Measurements from ENCODE around the gene UGT2B17.
"Not testable (repeated sequence)": the region's sequence is repeated elsewhere in the genome, so short reads cannot be mapped to it uniquely, and the experiment has no call there.

The UGT2B17 gene

DNA sequence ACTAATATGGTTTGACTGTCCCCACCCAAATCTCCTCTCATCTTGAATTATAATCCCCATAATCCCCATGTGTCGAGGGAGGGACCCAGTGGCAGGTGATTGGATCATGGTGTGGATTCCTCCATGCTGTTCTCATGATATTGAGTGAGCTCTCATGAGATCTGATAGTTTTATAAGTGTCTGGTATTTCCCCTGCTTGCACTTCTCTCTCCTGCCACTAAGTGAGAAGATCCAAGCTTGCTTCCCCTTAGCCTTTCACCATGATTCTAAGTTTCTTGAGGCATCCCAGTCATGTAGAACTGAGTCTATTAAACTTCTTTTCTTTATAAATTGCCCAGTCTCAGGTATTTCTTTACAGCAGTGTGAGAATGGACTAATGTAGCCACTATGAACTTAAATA is 9.8 kb downstream of the UGT2B17 start:
- H3K4me3 ChIP-seq (ENCODE audit: low read length); H3K9ac ChIP-seq (ENCODE audit: low read length); H3K27ac ChIP-seq (ENCODE audit: low read length); H3K4me2 ChIP-seq (ENCODE audit: low read length); H4K20me1 ChIP-seq (ENCODE audit: insufficient read depth, low read length); H3K9me3 ChIP-seq (ENCODE audit: insufficient read depth, low read length); H3K79me2 ChIP-seq (ENCODE audit: low read length); H3K36me3 ChIP-seq (replicated peaks; ENCODE audit: low read depth, low read length); H3K27me3 ChIP-seq (ENCODE audit: low read depth, low read length); H2AFZ ChIP-seq (ENCODE audit: low read depth, low read length); H3K4me1 ChIP-seq (ENCODE audit: low read length): not testable (repeated sequence)

DNA sequence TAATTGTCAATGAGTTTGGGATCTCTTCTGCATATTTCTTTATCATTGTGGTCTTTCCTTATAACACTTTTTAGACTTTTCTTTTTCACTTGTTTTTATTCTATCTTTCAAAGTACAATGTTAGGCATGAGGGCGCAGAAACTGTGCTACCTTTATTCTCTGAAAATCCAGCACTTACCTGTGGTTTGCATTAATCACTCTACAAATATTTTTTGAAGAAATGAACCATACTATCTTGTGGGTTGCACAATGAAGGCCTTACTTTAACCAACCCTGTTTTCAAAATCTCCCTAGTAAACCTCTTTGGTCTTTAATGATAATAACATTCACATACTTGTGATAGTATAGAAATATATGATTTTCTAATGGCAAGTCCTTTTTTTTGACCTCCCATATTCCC is 11.0 kb downstream of the UGT2B17 start:
- H3K27ac ChIP-seq (ENCODE audit: low read length); H3K36me3 ChIP-seq (replicated peaks; ENCODE audit: low read depth, low read length); H2AFZ ChIP-seq (ENCODE audit: low read depth, low read length); H3K4me1 ChIP-seq (ENCODE audit: low read length); H3K27me3 ChIP-seq (ENCODE audit: low read depth, low read length); H3K4me3 ChIP-seq (ENCODE audit: low read length); H3K9me3 ChIP-seq (ENCODE audit: insufficient read depth, low read length); H3K9ac ChIP-seq (ENCODE audit: low read length); H4K20me1 ChIP-seq (ENCODE audit: insufficient read depth, low read length); H3K4me2 ChIP-seq (ENCODE audit: low read length); H3K79me2 ChIP-seq (ENCODE audit: low read length): not testable (repeated sequence)

DNA sequence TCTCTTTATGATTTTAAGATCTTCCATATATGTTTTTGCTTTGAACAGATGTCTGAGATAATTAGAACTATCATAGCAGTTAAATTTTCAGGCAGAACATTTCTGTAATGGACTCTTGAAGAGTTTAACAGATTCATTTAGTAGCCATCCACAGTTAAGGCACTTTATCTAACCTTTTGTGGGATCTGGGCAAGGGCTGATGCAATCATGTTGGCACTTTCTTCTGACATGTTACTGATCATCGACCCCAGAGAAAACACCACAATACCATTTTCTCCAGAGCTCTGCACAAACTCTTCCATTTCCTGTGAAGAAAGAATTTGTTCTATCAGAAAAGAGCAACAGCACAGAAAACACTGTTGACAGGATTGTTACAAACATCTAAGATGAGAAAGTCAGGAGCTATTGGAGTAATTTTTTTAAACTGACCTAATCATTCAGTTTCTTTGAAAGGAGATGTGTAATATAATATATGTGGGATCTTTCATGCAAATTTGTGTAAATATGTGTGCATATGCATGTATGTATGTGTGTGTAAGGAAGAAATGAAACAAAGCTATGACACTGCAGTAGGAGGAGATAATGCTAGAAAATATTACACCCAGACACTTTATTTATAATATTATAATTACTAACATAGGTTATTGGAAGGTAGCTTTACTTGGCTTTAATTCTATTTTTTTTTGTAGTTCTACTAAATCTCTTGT is 15.6 kb downstream of the UGT2B17 start:
- H3K4me1 ChIP-seq (ENCODE audit: low read length), result not testable (repeated sequence)

DNA sequence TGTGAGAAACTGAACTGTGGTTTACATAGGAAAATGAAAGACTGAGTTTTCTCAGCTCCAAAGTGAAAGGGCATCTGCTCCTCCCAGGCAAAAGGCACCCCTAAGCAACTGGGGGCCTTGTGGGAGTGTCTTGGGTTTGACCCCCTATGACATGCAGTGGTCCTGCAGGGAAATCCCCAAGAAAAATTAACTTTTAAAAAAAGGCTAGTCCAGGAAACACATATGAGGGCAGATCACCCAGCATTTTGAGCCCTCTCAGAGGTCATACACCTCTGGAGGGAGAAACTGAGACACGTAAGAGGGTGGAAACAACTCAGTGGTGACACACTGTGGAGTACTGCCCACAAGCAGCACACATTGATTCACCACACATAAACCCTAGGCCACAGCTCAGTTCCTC is 22.3 kb downstream of the UGT2B17 start:
- not testable (repeated sequence) for H3K9me3 ChIP-seq (ENCODE audit: insufficient read depth, low read length); H3K4me1 ChIP-seq (ENCODE audit: low read length); H3K4me3 ChIP-seq (ENCODE audit: low read length); H2AFZ ChIP-seq (ENCODE audit: low read depth, low read length); H3K4me2 ChIP-seq (ENCODE audit: low read length); H3K27ac ChIP-seq (ENCODE audit: low read length); H3K9ac ChIP-seq (ENCODE audit: low read length); H3K27me3 ChIP-seq (ENCODE audit: low read depth, low read length); H4K20me1 ChIP-seq (ENCODE audit: insufficient read depth, low read length); H3K36me3 ChIP-seq (replicated peaks; ENCODE audit: low read depth, low read length); H3K79me2 ChIP-seq (ENCODE audit: low read length)

More for the DNA sequence above, 15.6 kb downstream of the UGT2B17 start:
- not testable (repeated sequence) for H3K27me3 ChIP-seq (ENCODE audit: low read depth, low read length); H3K9ac ChIP-seq (ENCODE audit: low read length); H3K9me3 ChIP-seq (ENCODE audit: insufficient read depth, low read length); H3K4me3 ChIP-seq (ENCODE audit: low read length); H3K36me3 ChIP-seq (replicated peaks; ENCODE audit: low read depth, low read length); H3K27ac ChIP-seq (ENCODE audit: low read length); H3K79me2 ChIP-seq (ENCODE audit: low read length); H4K20me1 ChIP-seq (ENCODE audit: insufficient read depth, low read length); H2AFZ ChIP-seq (ENCODE audit: low read depth, low read length); H3K4me2 ChIP-seq (ENCODE audit: low read length)

DNA sequence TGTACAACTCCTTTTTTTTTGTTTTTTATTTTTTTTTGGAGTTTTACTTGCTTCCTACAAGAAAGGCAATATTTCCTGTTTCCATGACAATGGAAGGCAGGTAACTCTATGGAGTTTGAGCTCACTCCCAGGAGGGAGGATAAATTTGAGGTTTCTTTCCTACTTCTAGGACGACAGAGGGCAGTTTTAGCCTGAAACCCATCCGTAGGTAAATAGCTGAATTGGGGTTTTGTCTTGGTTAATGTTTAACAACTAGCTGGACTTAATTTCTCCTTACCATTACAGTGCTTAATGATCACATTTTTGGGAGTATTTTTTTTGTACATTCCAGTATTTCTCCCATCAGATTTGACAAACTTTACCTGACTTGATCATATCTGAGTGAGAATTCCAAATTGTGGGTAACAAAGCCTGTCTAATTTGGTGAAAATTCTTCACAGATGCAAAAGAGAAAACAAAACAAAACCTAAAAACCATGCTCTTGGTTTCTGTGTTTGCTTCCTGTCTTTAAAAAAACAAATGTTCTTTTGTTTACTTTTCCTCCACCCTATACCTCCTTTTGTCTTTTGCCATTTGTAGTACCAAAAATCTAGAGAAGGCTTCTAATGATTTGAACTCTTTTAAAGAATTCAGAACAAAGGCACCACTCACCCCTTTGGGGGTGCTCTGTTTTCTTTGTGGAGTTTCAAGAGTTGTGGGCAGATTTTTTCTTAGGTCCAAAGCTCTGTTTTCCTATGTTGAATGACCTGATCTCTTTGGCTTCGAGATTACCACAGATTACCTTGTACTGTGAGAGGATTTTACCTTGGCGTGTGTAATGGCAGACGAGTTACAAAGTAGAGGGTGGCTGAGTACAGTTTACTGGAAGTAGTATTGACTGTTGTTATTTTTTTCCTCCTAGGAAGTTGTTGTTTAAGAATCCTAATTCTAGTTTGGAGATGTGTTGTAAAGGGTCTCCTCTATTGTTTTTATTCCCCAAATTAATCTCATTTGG is 23.0 kb downstream of the UGT2B17 start:
- not testable (repeated sequence) for H3K27ac ChIP-seq (ENCODE audit: low read length); H3K79me2 ChIP-seq (ENCODE audit: low read length); H3K9me3 ChIP-seq (ENCODE audit: insufficient read depth, low read length); H3K4me2 ChIP-seq (ENCODE audit: low read length); H3K4me3 ChIP-seq (ENCODE audit: low read length); H3K27me3 ChIP-seq (ENCODE audit: low read depth, low read length); H2AFZ ChIP-seq (ENCODE audit: low read depth, low read length); H3K9ac ChIP-seq (ENCODE audit: low read length); H3K36me3 ChIP-seq (replicated peaks; ENCODE audit: low read depth, low read length); H3K4me1 ChIP-seq (ENCODE audit: low read length); H4K20me1 ChIP-seq (ENCODE audit: insufficient read depth, low read length)

DNA sequence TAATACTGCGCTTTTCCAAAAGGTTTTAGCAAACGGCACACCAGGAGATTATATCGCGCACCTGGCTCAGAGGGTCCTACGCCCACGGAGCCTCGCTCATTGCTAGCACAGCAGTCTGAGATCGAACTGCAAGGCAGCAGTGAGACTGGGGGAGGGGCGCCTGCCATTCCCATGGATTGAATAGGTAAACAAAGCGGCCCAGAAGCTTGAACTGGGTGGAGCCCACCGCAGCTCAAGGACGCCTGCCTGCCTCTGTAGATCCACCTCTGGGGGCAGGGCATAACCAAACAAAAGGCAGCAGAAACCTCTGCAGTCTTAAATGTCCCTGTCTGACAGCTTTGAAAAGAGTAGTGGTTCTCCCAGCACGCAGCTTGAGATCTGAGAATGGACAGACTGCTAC is 33.4 kb downstream of the UGT2B17 start:
- not testable (repeated sequence) for H4K20me1 ChIP-seq (ENCODE audit: insufficient read depth, low read length); H3K4me3 ChIP-seq (ENCODE audit: low read length); H3K79me2 ChIP-seq (ENCODE audit: low read length); H3K27me3 ChIP-seq (ENCODE audit: low read depth, low read length); H3K4me2 ChIP-seq (ENCODE audit: low read length); H3K36me3 ChIP-seq (replicated peaks; ENCODE audit: low read depth, low read length); H3K9ac ChIP-seq (ENCODE audit: low read length); H2AFZ ChIP-seq (ENCODE audit: low read depth, low read length); H3K27ac ChIP-seq (ENCODE audit: low read length); H3K9me3 ChIP-seq (ENCODE audit: insufficient read depth, low read length); H3K4me1 ChIP-seq (ENCODE audit: low read length)

DNA sequence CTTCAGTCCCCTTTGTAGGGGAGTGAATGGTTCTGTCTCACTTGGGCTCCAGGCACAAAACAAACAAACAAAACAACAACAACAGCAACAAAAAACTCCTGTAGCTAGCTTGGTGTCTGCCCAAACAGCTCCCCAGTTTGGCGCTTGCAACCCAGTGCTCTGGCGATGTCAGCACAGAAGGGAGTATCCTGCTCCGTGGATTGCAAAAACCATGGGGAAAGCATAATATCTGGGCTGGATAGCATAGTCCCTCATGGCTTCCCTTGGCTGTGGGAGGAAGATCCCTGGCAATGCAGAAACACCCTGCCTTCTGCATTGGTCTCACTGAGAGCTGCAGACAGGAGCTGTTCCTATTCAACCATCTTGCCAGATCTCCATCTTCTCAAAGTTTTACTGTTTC is 39.7 kb downstream of the UGT2B17 start:
- no peak overlapping the region for H3K27ac ChIP-seq (ENCODE audit: low read length)
- no peak overlapping the region for H3K4me2 ChIP-seq (ENCODE audit: low read length)
- H3K79me2 ChIP-seq (ENCODE audit: low read length), result no peaks in the 10 kb centered on the region
- H3K4me3 ChIP-seq (ENCODE audit: low read length), result no peak overlapping the region
- no peaks in the 10 kb centered on the region for H3K4me1 ChIP-seq (ENCODE audit: low read length)
- H3K27me3 ChIP-seq (ENCODE audit: low read depth, low read length), result no peaks in the 10 kb centered on the region
- H4K20me1 ChIP-seq (ENCODE audit: insufficient read depth, low read length), result no peaks in the 10 kb centered on the region
- no peak for TF ChIP-seq EZH2phosphoT487 (IDR thresholded peaks at IDR 0.05; ENCODE audit: low read depth)
- TF ChIP-seq, protein P1, sequence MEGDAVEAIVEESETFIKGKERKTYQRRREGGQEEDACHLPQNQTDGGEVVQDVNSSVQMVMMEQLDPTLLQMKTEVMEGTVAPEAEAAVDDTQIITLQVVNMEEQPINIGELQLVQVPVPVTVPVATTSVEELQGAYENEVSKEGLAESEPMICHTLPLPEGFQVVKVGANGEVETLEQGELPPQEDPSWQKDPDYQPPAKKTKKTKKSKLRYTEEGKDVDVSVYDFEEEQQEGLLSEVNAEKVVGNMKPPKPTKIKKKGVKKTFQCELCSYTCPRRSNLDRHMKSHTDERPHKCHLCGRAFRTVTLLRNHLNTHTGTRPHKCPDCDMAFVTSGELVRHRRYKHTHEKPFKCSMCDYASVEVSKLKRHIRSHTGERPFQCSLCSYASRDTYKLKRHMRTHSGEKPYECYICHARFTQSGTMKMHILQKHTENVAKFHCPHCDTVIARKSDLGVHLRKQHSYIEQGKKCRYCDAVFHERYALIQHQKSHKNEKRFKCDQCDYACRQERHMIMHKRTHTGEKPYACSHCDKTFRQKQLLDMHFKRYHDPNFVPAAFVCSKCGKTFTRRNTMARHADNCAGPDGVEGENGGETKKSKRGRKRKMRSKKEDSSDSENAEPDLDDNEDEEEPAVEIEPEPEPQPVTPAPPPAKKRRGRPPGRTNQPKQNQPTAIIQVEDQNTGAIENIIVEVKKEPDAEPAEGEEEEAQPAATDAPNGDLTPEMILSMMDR (IDR thresholded peaks at IDR 0.05; ENCODE audit: low read depth, low read length), result no peak
- H3K36me3 ChIP-seq (replicated peaks; ENCODE audit: low read depth, low read length), result no peaks in the 10 kb centered on the region
- H3K9me3 ChIP-seq (ENCODE audit: insufficient read depth, low read length), result no peaks in the 10 kb centered on the region
- no peak overlapping the region for H3K9ac ChIP-seq (ENCODE audit: low read length)
- H2AFZ ChIP-seq (ENCODE audit: low read depth, low read length), result no peak overlapping the region

All from OCI-LY3 (cell line).